Naive thymus-derived CD8-positive, alpha-beta T cell (primary cell): ENCODE results near the gene DPYD. TPM values are rescaled to one million over a fixed set of nuclear protein-coding genes. Genes with fewer than 3 reads are reported as not detected.

ENCODE experiments used
- ATAC-seq, 2 donors: fragments of 150-1000 bp; cut with Tn5 transposase in 1 of 2; sonication (Bioruptor Pico), chemical (Tn5 transposase) in 1 of 2; 1 replicate in 1 of 2; 2 replicates in 1 of 2; pipeline ENCODE4 v1.10.0; 2021; ENCODE audit warnings: mild to moderate bottlenecking in 2 of 2, moderate library complexity in 2 of 2
- POLR2A ChIA-PET: fragments of 350-600 bp; sonication (Branson Sonifier 250); formaldehyde crosslinking; loops from one replicate; lab custom pipeline; 2021; ENCODE audit warnings: antibody characterized with exemption; lab: Charles Lee
- DNase-seq, 10 donors: peaks; one replicate each; pipeline versions ENCODE4 v3.0.0 to v3.0.0-alpha.2; 2020 to 2022
- H3K27ac Mint-ChIP-seq, 10 donors: one replicate each; pipeline ENCODE4 v1.8.0; 2020 to 2022; ENCODE audit warnings: mild to moderate bottlenecking in 10 of 10, mixed read lengths in 10 of 10, moderate library complexity in 4 of 10, inconsistent platforms in 1 of 10
- H3K27me3 Mint-ChIP-seq, 5 donors: one replicate each; pipeline ENCODE4 v1.8.0; 2021 to 2022; ENCODE audit warnings: mixed read lengths in 5 of 5
- H3K36me3 Mint-ChIP-seq, 3 donors: one replicate each; pipeline ENCODE4 v1.8.0; 2020 to 2022; ENCODE audit warnings: mixed read lengths in 3 of 3, mild to moderate bottlenecking in 2 of 3, inconsistent platforms in 1 of 3
- H3K4me1 Mint-ChIP-seq, 4 donors: one replicate each; pipeline ENCODE4 v1.8.0; 2021 to 2022; ENCODE audit warnings: mixed read lengths in 4 of 4
- H3K4me3 Mint-ChIP-seq, 10 donors: one replicate each; pipeline ENCODE4 v1.8.0; 2020 to 2022; ENCODE audit warnings: mild to moderate bottlenecking in 10 of 10, mixed read lengths in 10 of 10, moderate library complexity in 6 of 10, inconsistent platforms in 1 of 10
- H3K9me3 Mint-ChIP-seq, 9 donors: one replicate each; pipeline ENCODE4 v1.8.0; 2020 to 2022; ENCODE audit warnings: mixed read lengths in 9 of 9, mild to moderate bottlenecking in 3 of 9, inconsistent platforms in 1 of 9, moderate library complexity in 1 of 9
- polyA plus RNA-seq, 3 donors: library from polyadenylated mRNA; unstranded; fragments of 300-500 nt; fragmentation: Illumina TruSeq; gene quantifications; one replicate each; pipeline ENCODE4 v1.2.3, GENCODE V29; 2021
- total RNA-seq, 8 experiments: library from RNA in 2 of 8; stranded (reverse) in 2 of 8; gene quantifications; one replicate each; pipeline ENCODE4 v1.2.3 and lab custom pipeline; 2021 to 2026

The DPYD gene
- total and polyA plus RNA-seq, 5 experiments from 2014 or later: 24.1 to 40.9 (median 39.3) TPM

- Mint-ChIP-seq H3K36me3 (peaks cover 19 to 54% (median 38%) of the 10 kb centered on the region in 3 donors), H3K27ac (no peak overlapping the region), H3K4me3 (no peak overlapping the region), H3K27me3 (no peaks in the 10 kb centered on the region), H3K4me1 (peaks cover 0 to 4% (median 0%) of the 10 kb centered on the region in 4 donors), H3K9me3 (no peaks in the 10 kb centered on the region)
- POLR2A ChIA-PET: no interaction called here
- ATAC-seq (no peak), DNase-seq (no peak)
Observed at GRCh38 chr1:97567000-97567749, 353.7 kb downstream of the DPYD start.

GRCh38 chr1:97565886-97566285 lies 354.9 kb downstream of the DPYD start:
- DNase-seq (no peak), ATAC-seq (no peak)
- POLR2A ChIA-PET: no interaction called here
- no peaks in the 10 kb centered on the region for H3K27me3 Mint-ChIP-seq
- peaks cover 0 to 5% (median 0%) of the 10 kb centered on the region in 4 donors for H3K4me1 Mint-ChIP-seq
- H3K9me3 Mint-ChIP-seq: no peaks in the 10 kb centered on the region
- H3K27ac Mint-ChIP-seq: no peak overlapping the region
- no peak overlapping the region for H3K4me3 Mint-ChIP-seq
- peaks cover 25 to 49% (median 35%) of the 10 kb centered on the region in 3 donors for H3K36me3 Mint-ChIP-seq

GRCh38 chr1:97563926-97564325 lies 356.9 kb downstream of the DPYD start:
- H3K27ac Mint-ChIP-seq: no peak overlapping the region
- ATAC-seq (no peak), DNase-seq (no peak)
- peaks cover 21 to 49% (median 46%) of the 10 kb centered on the region in 3 donors for H3K36me3 Mint-ChIP-seq
- H3K4me1 Mint-ChIP-seq: peaks cover 0 to 7% (median 0%) of the 10 kb centered on the region in 4 donors
- no peak overlapping the region for H3K4me3 Mint-ChIP-seq
- POLR2A ChIA-PET: interaction anchor here (0.5 kb wide), 1 partner anchor 406 kb away, joined by 4 read pairs; no protein-coding TSS in a partner anchor
- no peaks in the 10 kb centered on the region for H3K27me3 Mint-ChIP-seq
- no peaks in the 10 kb centered on the region for H3K9me3 Mint-ChIP-seq

GRCh38 chr1:97562081-97562480 lies 358.8 kb downstream of the DPYD start:
- Mint-ChIP-seq H3K4me1 (peaks cover 0 to 7% (median 0%) of the 10 kb centered on the region in 4 donors), H3K4me3 (no peak overlapping the region), H3K27ac (no peak overlapping the region), H3K36me3 (peaks cover 33 to 61% (median 57%) of the 10 kb centered on the region in 3 donors), H3K27me3 (no peaks in the 10 kb centered on the region), H3K9me3 (peaks cover 0 to 9% (median 0%) of the 10 kb centered on the region in 9 donors)
- no peak for DNase-seq
- POLR2A ChIA-PET: no interaction called here
- no peak for ATAC-seq

- Mint-ChIP-seq H3K27me3 (no peaks in the 10 kb centered on the region), H3K9me3 (peaks cover 0 to 9% (median 0%) of the 10 kb centered on the region in 9 donors), H3K4me3 (no peak overlapping the region), H3K27ac (no peak overlapping the region), H3K4me1 (peaks cover 0 to 8% (median 0%) of the 10 kb centered on the region in 4 donors), H3K36me3 (peaks cover 33 to 64% (median 56%) of the 10 kb centered on the region in 3 donors)
- ATAC-seq: no peak
- DNase-seq: no peak
- POLR2A ChIA-PET: no interaction called here
Observed at GRCh38 chr1:97560714-97561113, 360.1 kb downstream of the DPYD start.

GRCh38 chr1:97553971-97554370 lies 366.9 kb downstream of the DPYD start:
- DNase-seq (no peak), ATAC-seq (no peak)
- Mint-ChIP-seq H3K4me3 (no peak overlapping the region), H3K27me3 (no peaks in the 10 kb centered on the region), H3K4me1 (peaks cover 0 to 5% (median 0%) of the 10 kb centered on the region in 4 donors), H3K9me3 (peaks cover 0 to 9% (median 0%) of the 10 kb centered on the region in 9 donors), H3K27ac (no peak overlapping the region), H3K36me3 (peaks cover 20 to 47% (median 42%) of the 10 kb centered on the region in 3 donors)
- POLR2A ChIA-PET: no interaction called here

- H3K4me3 Mint-ChIP-seq: no peak overlapping the region
- no peak for ATAC-seq
- peaks cover 6 to 30% (median 30%) of the 10 kb centered on the region in 3 donors for H3K36me3 Mint-ChIP-seq
- H3K27me3 Mint-ChIP-seq: no peaks in the 10 kb centered on the region
- no peak for DNase-seq
- peaks cover 0 to 5% (median 0%) of the 10 kb centered on the region in 4 donors for H3K4me1 Mint-ChIP-seq
- H3K27ac Mint-ChIP-seq: no peak overlapping the region
- POLR2A ChIA-PET: no interaction called here
- no peaks in the 10 kb centered on the region for H3K9me3 Mint-ChIP-seq
Observed at GRCh38 chr1:97551113-97551512, 369.7 kb downstream of the DPYD start.

GRCh38 chr1:97545446-97545845 lies 375.4 kb downstream of the DPYD start:
- Mint-ChIP-seq H3K4me3 (no peak overlapping the region), H3K27me3 (no peaks in the 10 kb centered on the region), H3K4me1 (no peaks in the 10 kb centered on the region), H3K36me3 (peaks cover 5 to 36% (median 33%) of the 10 kb centered on the region in 3 donors), H3K27ac (no peak overlapping the region), H3K9me3 (no peaks in the 10 kb centered on the region)
- DNase-seq (no peak), ATAC-seq (no peak)
- POLR2A ChIA-PET: no interaction called here

- ATAC-seq (no peak), DNase-seq (no peak)
- Mint-ChIP-seq H3K27me3 (no peaks in the 10 kb centered on the region), H3K4me3 (no peak overlapping the region), H3K36me3 (peaks cover 0 to 46% (median 41%) of the 10 kb centered on the region in 3 donors), H3K4me1 (no peaks in the 10 kb centered on the region), H3K27ac (no peak overlapping the region), H3K9me3 (no peaks in the 10 kb centered on the region)
- POLR2A ChIA-PET: no interaction called here
Observed at GRCh38 chr1:97540346-97540888, 380.4 kb downstream of the DPYD start.

GRCh38 chr1:97538113-97538512 lies 382.7 kb downstream of the DPYD start:
- POLR2A ChIA-PET: no interaction called here
- H3K36me3 Mint-ChIP-seq: peaks cover 7 to 46% (median 46%) of the 10 kb centered on the region in 3 donors

GRCh38 chr1:97533358-97533757 lies 387.5 kb downstream of the DPYD start:
- H3K36me3 Mint-ChIP-seq: peaks cover 11 to 50% (median 43%) of the 10 kb centered on the region in 3 donors
- POLR2A ChIA-PET: no interaction called here

More at GRCh38 chr1:97538113-97538512, 382.7 kb downstream of the DPYD start:
- Mint-ChIP-seq H3K4me1 (no peaks in the 10 kb centered on the region), H3K9me3 (no peaks in the 10 kb centered on the region), H3K27me3 (no peaks in the 10 kb centered on the region), H3K4me3 (no peak overlapping the region), H3K27ac (no peak overlapping the region)
- ATAC-seq (no peak), DNase-seq (no peak)

GRCh38 chr1:97529600-97529999 lies 391.2 kb downstream of the DPYD start:
- no peaks in the 10 kb centered on the region for H3K27me3 Mint-ChIP-seq
- peak overlapping the region in 3 of 10 donors; percentile 7 to 46 (median 16) for H3K27ac Mint-ChIP-seq
- H3K9me3 Mint-ChIP-seq: peaks cover 0 to 14% (median 0%) of the 10 kb centered on the region in 9 donors
- POLR2A ChIA-PET: no interaction called here
- H3K4me1 Mint-ChIP-seq: peaks cover 0 to 5% (median 0%) of the 10 kb centered on the region in 4 donors
- H3K36me3 Mint-ChIP-seq: peaks cover 18 to 47% (median 40%) of the 10 kb centered on the region in 3 donors
- DNase-seq: no peak
- no peak overlapping the region for H3K4me3 Mint-ChIP-seq
- ATAC-seq: no peak

More at GRCh38 chr1:97533358-97533757, 387.5 kb downstream of the DPYD start:
- no peak for DNase-seq
- no peak overlapping the region for H3K27ac Mint-ChIP-seq
- H3K4me3 Mint-ChIP-seq: no peak overlapping the region
- peaks cover 0 to 2% (median 0%) of the 10 kb centered on the region in 9 donors for H3K9me3 Mint-ChIP-seq
- H3K27me3 Mint-ChIP-seq: no peaks in the 10 kb centered on the region
- ATAC-seq: no peak
- peaks cover 0 to 3% (median 0%) of the 10 kb centered on the region in 4 donors for H3K4me1 Mint-ChIP-seq

GRCh38 chr1:97524211-97524610 lies 396.6 kb downstream of the DPYD start:
- H3K36me3 Mint-ChIP-seq: peaks cover 41 to 62% (median 54%) of the 10 kb centered on the region in 3 donors
- H3K27me3 Mint-ChIP-seq: no peaks in the 10 kb centered on the region
- POLR2A ChIA-PET: no interaction called here
- ATAC-seq (no peak), DNase-seq (no peak)
- H3K9me3 Mint-ChIP-seq: peaks cover 0 to 19% (median 9%) of the 10 kb centered on the region in 9 donors
- no peak overlapping the region for H3K27ac Mint-ChIP-seq
- H3K4me3 Mint-ChIP-seq: no peak overlapping the region
- peaks cover 0 to 2% (median 0%) of the 10 kb centered on the region in 4 donors for H3K4me1 Mint-ChIP-seq
